Spleen (tissue), 11 donors: ENCODE data around the gene MAL. TPM values are rescaled to one million over a fixed set of nuclear protein-coding genes. Genes with fewer than 3 reads are reported as not detected.

Source experiments
- DNase-seq: peaks from one replicate; pipeline ENCODE4 v3.0.0-alpha.2; 2020
- H3K27ac ChIP-seq, 8 donors: fragments of 200-600 bp; sonication (generic) in 7 of 8; 1 replicate in 4 of 8; 2 replicates in 4 of 8; pipeline versions ENCODE4 v1.5.0 to v1.8.0; 2016 to 2021; ENCODE audit warnings: inconsistent platforms in 4 of 8, mild to moderate bottlenecking in 4 of 8, moderate library complexity in 1 of 8
- H3K27me3 ChIP-seq, 7 donors: fragments of 200-600 bp; sonication (generic) in 6 of 7; replicated peaks in 1 of 7; 1 replicate in 4 of 7; 2 replicates in 3 of 7; pipeline versions ENCODE4 v1.5.0 to v1.8.0; 2016 to 2021; ENCODE audit warnings: inconsistent platforms in 3 of 7, mild to moderate bottlenecking in 1 of 7
- H3K36me3 ChIP-seq, 6 donors: fragments of 200-600 bp; sonication (generic) in 5 of 6; 1 replicate in 4 of 6; 2 replicates in 2 of 6; pipeline versions ENCODE4 v1.5.0 to v1.8.0; 2016 to 2021; ENCODE audit warnings: inconsistent platforms in 2 of 6
- H3K4me1 ChIP-seq, 6 donors: fragments of 200-600 bp; sonication (generic) in 5 of 6; 1 replicate in 3 of 6; 2 replicates in 3 of 6; pipeline versions ENCODE4 v1.5.0 to v1.8.0; 2016 to 2021; ENCODE audit warnings: inconsistent platforms in 3 of 6
- H3K4me3 ChIP-seq, 8 donors: fragments of 200-600 bp; sonication (generic) in 7 of 8; 1 replicate in 4 of 8; 2 replicates in 4 of 8; pipeline versions ENCODE4 v1.5.0 to v1.8.0; 2016 to 2021; ENCODE audit warnings: inconsistent platforms in 4 of 8, mild to moderate bottlenecking in 4 of 8, moderate library complexity in 2 of 8
- H3K9me3 ChIP-seq, 8 donors: fragments of 200-600 bp; sonication (generic) in 7 of 8; 1 replicate in 4 of 8; 2 replicates in 4 of 8; pipeline versions ENCODE4 v1.5.0 to v1.8.0; 2016 to 2021; ENCODE audit warnings: inconsistent platforms in 4 of 8
- POLR2A ChIP-seq, 3 donors: fragments of 450-650 bp; IDR thresholded peaks; one replicate each; pipeline ENCODE4 v1.5.1; 2017; ENCODE audit warnings: antibody characterized with exemption in 3 of 3, mild to moderate bottlenecking in 1 of 3
- POLR2AphosphoS5 ChIP-seq, 3 donors: sonication (generic); formaldehyde crosslinking; IDR thresholded peaks; one replicate each; pipeline ENCODE4 v1.5.1; 2017; ENCODE audit warnings: antibody characterized with exemption in 3 of 3
- WGBS, 5 donors: extraction: QIAGEN DNeasy Blood & Tissue Kit in 3 of 5; methylation state at CpG; one replicate each; pipeline versions ENCODE4 v1.1.5 to v1.1.7; 2013 to 2018; 5-methylcytosine and 5-hydroxymethylcytosine counted together
- intact Hi-C: fragments of 100-400 bp; cut with DNase I; formaldehyde crosslinking; loops from one replicate; pipeline ENCODE4 v1.15.0; 2023; ENCODE audit warnings: low total_unique reads
- polyA plus RNA-seq, 3 donors: library from polyadenylated mRNA; stranded (reverse); fragments of 200-250 nt; gene quantifications; one replicate each; pipeline ENCODE4 v1.2.1, GENCODE V29; 2013
- total RNA-seq, 7 donors: library from RNA; depleted of rRNA in 3 of 7; stranded (reverse); fragments of >200 nt in 3 of 7; fragmentation: NEBNext Ultra II Directional in 4 of 7; extraction: Animal tissue kit (Norgen Biotek cat#: 25700) in 4 of 7; gene quantifications; one replicate each; pipeline versions ENCODE4 v1.1.0 to v1.2.1, GENCODE V29; 2016 to 2021
- TF ChIP-seq, protein P1 (sequence below), 11 experiments: fragments of 200-600 bp in 7 of 11; fragments of 450-650 bp in 4 of 11; sonication (generic) in 4 of 11; IDR thresholded peaks in 8 of 11; conservative IDR thresholded peaks in 3 of 11; 1 replicate in 7 of 11; 2 replicates in 4 of 11; pipeline versions ENCODE4 v1.4.0 to v1.8.0; 2016 to 2021; ENCODE audit warnings: antibody characterized with exemption in 11 of 11, inconsistent platforms in 4 of 11, mild to moderate bottlenecking in 1 of 11
- donor health status: healthy with polysubstance abuse.
- donor health status: DM: no; HTN: no; CAD: no; lungs with moderate emphysema.
- donor health status: DM: no; HTN: no; CAD: no.
- donor health status: Bipolar disorder and iron deficiency.
- donor health status: healthy.
- donor health status: DM: no; HTN: no; CAD: no.
- donor health status: DM: yes; HTN: yes; CAD: no.

MAL gene
- total and polyA plus RNA-seq, 10 donors: 4.7 to 18.8 (median 8.7) TPM

DNA sequence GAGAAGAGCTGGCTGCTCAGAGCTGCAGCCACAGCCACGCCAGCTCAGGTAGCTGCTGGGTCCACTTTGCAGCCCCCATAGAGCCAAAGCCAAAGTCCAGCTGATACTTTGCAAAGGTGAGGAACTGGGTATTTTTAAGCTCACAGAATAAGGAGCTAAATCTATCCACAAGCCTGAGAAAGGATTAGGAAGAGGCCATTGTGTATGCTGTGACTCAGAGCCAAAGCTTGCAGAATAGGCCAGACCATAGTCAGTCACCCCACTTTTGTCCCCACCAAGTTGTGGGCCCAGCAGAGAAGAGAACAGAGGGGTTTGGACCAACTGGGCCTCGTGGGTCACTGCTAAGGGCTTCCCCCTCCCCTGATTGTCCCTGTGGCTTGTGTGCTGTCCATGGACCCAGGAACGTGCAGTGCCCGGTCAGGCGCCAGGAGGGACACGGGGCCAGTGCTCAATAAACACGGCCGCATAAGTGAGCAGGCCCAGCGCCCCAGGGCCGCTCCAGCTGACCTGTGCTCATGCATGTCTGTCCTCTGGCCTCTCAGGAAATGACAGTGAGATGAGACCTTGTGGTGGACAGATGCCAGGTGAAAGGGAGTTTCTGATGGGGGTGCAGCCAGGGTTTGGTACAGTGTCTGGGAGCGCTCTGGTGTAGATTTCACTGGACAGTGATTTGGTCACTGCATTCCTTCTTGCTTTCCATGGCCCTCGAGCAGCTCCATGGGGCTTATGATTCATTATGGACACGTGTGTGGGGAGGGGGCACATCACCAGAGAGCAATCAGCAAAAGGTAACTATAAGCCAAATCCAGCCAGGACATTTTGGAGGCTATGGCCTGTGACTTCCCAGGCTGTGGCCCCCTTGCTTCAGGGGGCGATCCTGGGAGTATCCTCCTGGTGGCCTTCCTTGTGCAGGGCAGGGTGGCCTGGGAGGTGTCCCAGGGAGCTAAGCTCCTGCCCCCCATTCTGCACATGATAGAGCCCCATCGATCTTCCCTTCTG is 31.3 kb downstream of the MAL start:
- peak; percentile 47 for DNase-seq
- no peak overlapping the region for H3K4me3 ChIP-seq
- 82 to 89% (median 87%) methylated on average over 12 to 15 of the region's 15 CpGs for WGBS, 5 donors
- intact Hi-C loops: no loop called here
- TF ChIP-seq POLR2AphosphoS5 (IDR thresholded peaks at IDR 0.05): no peak
- TF ChIP-seq, protein P1, sequence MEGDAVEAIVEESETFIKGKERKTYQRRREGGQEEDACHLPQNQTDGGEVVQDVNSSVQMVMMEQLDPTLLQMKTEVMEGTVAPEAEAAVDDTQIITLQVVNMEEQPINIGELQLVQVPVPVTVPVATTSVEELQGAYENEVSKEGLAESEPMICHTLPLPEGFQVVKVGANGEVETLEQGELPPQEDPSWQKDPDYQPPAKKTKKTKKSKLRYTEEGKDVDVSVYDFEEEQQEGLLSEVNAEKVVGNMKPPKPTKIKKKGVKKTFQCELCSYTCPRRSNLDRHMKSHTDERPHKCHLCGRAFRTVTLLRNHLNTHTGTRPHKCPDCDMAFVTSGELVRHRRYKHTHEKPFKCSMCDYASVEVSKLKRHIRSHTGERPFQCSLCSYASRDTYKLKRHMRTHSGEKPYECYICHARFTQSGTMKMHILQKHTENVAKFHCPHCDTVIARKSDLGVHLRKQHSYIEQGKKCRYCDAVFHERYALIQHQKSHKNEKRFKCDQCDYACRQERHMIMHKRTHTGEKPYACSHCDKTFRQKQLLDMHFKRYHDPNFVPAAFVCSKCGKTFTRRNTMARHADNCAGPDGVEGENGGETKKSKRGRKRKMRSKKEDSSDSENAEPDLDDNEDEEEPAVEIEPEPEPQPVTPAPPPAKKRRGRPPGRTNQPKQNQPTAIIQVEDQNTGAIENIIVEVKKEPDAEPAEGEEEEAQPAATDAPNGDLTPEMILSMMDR (IDR thresholded peaks at IDR 0.05 in 8 of 11, conservative IDR thresholded peaks at IDR 0.05 in 3 of 11): no peak
- TF ChIP-seq POLR2A (IDR thresholded peaks at IDR 0.05): no peak
- no peaks in the 10 kb centered on the region for H3K4me1 ChIP-seq
- peaks cover 0 to 45% (median 0%) of the 10 kb centered on the region in 7 donors for H3K27me3 ChIP-seq
- no peaks in the 10 kb centered on the region for H3K36me3 ChIP-seq
- H3K9me3 ChIP-seq: no peaks in the 10 kb centered on the region
- H3K27ac ChIP-seq: no peak overlapping the region

DNA sequence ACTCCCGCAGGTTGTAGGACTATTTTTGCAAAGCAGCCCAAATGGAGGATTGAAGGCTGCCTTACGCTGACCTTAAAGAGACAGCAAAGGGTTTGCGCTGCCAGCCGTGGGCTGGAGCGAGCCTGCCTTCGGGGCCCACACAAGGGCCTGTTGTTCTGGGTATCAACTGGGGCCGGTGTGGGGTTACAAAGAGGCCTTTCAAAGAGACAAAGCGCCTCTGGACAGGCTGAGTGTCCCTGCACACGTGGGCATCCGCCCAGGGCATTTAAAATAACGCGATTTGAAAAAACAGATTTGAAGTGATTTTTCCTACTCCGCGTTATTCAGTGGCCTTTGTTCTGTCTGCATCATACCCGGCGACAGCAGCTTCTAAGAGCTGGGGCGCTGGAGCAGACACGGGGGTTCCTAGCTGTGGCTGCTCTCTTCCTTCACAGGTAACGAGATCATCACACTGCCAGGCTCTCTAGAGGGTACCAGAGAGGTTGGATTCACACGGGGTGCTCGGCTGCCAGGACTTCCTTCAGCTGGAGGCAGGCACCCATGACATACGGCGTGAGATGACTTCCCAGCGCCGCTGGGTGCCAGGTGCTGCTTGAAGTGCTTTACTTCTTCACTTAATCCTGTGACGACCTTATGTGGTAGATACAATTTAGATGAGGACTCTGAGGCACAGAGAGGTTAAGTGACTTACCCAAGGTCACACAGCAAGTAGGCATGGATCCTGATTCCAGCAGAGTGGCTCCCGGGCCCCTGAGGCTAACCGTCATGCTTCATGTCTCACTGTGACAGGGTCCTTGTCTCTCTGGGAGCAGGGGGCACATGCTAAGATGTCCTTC is 32.2 kb downstream of the MAL start:
- 84 to 87% (median 85%) methylated on average over 22 to 28 of the region's 28 CpGs for WGBS, 5 donors
- Histone ChIP-seq H3K27ac (no peak overlapping the region), H3K36me3 (no peaks in the 10 kb centered on the region), H3K4me1 (no peaks in the 10 kb centered on the region), H3K9me3 (no peaks in the 10 kb centered on the region), H3K4me3 (no peak overlapping the region), H3K27me3 (peaks cover 0 to 44% (median 0%) of the 10 kb centered on the region in 7 donors)
- intact Hi-C loops: no loop called here
- DNase-seq: peak; percentile 63
- no peak for TF ChIP-seq POLR2AphosphoS5 (IDR thresholded peaks at IDR 0.05)
- TF ChIP-seq, protein P1 (IDR thresholded peaks at IDR 0.05 in 8 of 11, conservative IDR thresholded peaks at IDR 0.05 in 3 of 11): no peak
- TF ChIP-seq POLR2A (IDR thresholded peaks at IDR 0.05): no peak

DNA sequence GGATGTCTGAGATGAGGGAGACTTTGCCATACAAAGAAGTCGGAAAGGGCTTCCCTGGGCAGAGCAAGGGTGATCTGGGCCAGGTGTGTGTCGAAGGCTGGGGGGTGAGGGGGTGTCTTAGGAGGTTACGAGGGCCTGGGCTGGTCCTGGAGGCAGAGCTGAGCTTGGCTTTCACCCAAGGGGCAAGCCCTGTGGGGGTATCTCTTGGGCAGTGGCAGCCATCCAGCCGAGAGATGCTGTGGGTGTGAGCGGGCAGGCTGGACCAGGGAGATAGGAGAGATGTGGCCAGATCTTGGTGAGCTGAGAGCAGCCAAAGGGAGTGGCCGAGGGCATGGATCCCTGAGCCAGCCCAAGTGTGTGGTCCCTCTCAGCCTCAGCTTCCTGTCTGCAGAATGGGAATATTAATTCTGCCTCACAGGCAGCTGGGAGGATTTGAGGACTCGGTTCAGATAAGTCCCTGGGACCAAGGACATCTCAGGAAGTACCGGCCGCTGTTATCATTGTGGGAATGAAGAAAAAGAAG is 33.0 kb downstream of the MAL start:
- Histone ChIP-seq H3K36me3 (no peaks in the 10 kb centered on the region), H3K27me3 (peaks cover 0 to 41% (median 0%) of the 10 kb centered on the region in 7 donors), H3K9me3 (no peaks in the 10 kb centered on the region), H3K4me1 (no peaks in the 10 kb centered on the region), H3K4me3 (no peak overlapping the region), H3K27ac (no peak overlapping the region)
- no peak for DNase-seq
- TF ChIP-seq POLR2A (IDR thresholded peaks at IDR 0.05) (no peak), POLR2AphosphoS5 (IDR thresholded peaks at IDR 0.05) (no peak)
- TF ChIP-seq, protein P1 (IDR thresholded peaks at IDR 0.05 in 8 of 11, conservative IDR thresholded peaks at IDR 0.05 in 3 of 11): no peak
- intact Hi-C loops: no loop called here
- 78 to 89% (median 83%) methylated on average over 9 of the region's 9 CpGs for WGBS, 5 donors
